ENCODE results near the gene SH2B3. TPM values are rescaled to one million over a fixed set of nuclear protein-coding genes. Genes with fewer than 3 reads are reported as not detected.
"Not testable (repeated sequence)": the region's sequence is repeated elsewhere in the genome, so short reads cannot be mapped to it uniquely, and the experiment has no call there.

The SH2B3 gene
- total RNA-seq, 4 donors from 2014 or later, result 24.9 to 49.4 (median 41.8) TPM

GRCh38 chr12:111396726-111397445 lies 8.8 kb upstream of the SH2B3 start:
- Histone ChIP-seq H3K27ac (replicated peaks in 1 of 4) (peak overlapping the region; percentile 40 to 57 (median 54)), H3K4me3 (peak overlapping the region; percentile 38 to 44 (median 42)), H3K4me1 (peaks cover 12 to 19% (median 17%) of the 10 kb centered on the region in 4 donors), H3K9me3 (no peaks in the 10 kb centered on the region), H3K27me3 (peaks cover 0 to 6% (median 0%) of the 10 kb centered on the region in 4 donors), H3K36me3 (no peaks in the 10 kb centered on the region)
- intact Hi-C loops (cut with DNase I), result loop anchor here (2.0 to 10.0 kb wide), 3 partner anchors 54 to 278 kb away; no protein-coding TSS in a partner anchor
- DNase-seq (ENCODE audit: extremely low spot score), result no peak
- TF ChIP-seq POLR2AphosphoS5 (IDR thresholded peaks at IDR 0.05), result peak; percentile 55 to 75
- TF ChIP-seq EP300 (IDR thresholded peaks at IDR 0.05), result no peak
- no peak for TF ChIP-seq POLR2A (IDR thresholded peaks at IDR 0.05; ENCODE audit: low read depth)
- peak; percentile 96 to 100 (median 99) for TF ChIP-seq CTCF (IDR thresholded peaks at IDR 0.05)
- 21% methylated on average over 13 of the region's 34 CpGs for WGBS

- TF ChIP-seq CTCF (IDR thresholded peaks at IDR 0.05) (no peak), POLR2AphosphoS5 (IDR thresholded peaks at IDR 0.05) (no peak), EP300 (IDR thresholded peaks at IDR 0.05) (no peak), POLR2A (IDR thresholded peaks at IDR 0.05; ENCODE audit: low read depth) (no peak)
- DNase-seq (ENCODE audit: extremely low spot score), result no peak
- Histone ChIP-seq H3K4me1 (peaks cover 24 to 29% (median 28%) of the 10 kb centered on the region in 4 donors), H3K27ac (replicated peaks in 1 of 4) (peak overlapping the region; percentile 6 to 52 (median 30)), H3K27me3 (no peaks in the 10 kb centered on the region), H3K9me3 (no peaks in the 10 kb centered on the region), H3K36me3 (no peaks in the 10 kb centered on the region), H3K4me3 (no peak overlapping the region)
- intact Hi-C loops (cut with DNase I), result loop anchor here (10.0 kb wide), 1 partner anchor 276 kb away; no protein-coding TSS in a partner anchor
- 71% methylated on average over 4 of the region's 4 CpGs for WGBS
These were observed 7.2 kb upstream of the SH2B3 start for GRCh38 chr12:111398530-111398929.

GRCh38 chr12:111399741-111400404 lies 5.8 kb upstream of the SH2B3 start:
- H3K27ac ChIP-seq (replicated peaks in 1 of 4), result peak overlapping the region in 1 of 4 donors; percentile 6
- intact Hi-C loops (cut with DNase I), result loop anchor here (10.0 kb wide), 1 partner anchor 275 kb away; no protein-coding TSS in a partner anchor
- 85% methylated on average over 9 of the region's 9 CpGs for WGBS

GRCh38 chr12:111401167-111401605 lies 4.5 kb upstream of the SH2B3 start:
- 91% methylated on average over 4 of the region's 6 CpGs for WGBS
- Histone ChIP-seq H3K27me3 (no peaks in the 10 kb centered on the region), H3K27ac (replicated peaks in 1 of 4) (no peak overlapping the region), H3K4me1 (peaks cover 37 to 52% (median 47%) of the 10 kb centered on the region in 4 donors), H3K4me3 (no peak overlapping the region), H3K9me3 (no peaks in the 10 kb centered on the region), H3K36me3 (no peaks in the 10 kb centered on the region)
- no peak for DNase-seq (ENCODE audit: extremely low spot score)
- TF ChIP-seq EP300 (IDR thresholded peaks at IDR 0.05) (no peak), CTCF (IDR thresholded peaks at IDR 0.05) (no peak), POLR2AphosphoS5 (IDR thresholded peaks at IDR 0.05) (no peak), POLR2A (IDR thresholded peaks at IDR 0.05; ENCODE audit: low read depth) (no peak)
- intact Hi-C loops (cut with DNase I), result no loop called here

More at GRCh38 chr12:111399741-111400404, 5.8 kb upstream of the SH2B3 start:
- not testable (repeated sequence) for H3K36me3 ChIP-seq, H3K9me3 ChIP-seq, H3K4me3 ChIP-seq, H3K27me3 ChIP-seq
- DNase-seq (ENCODE audit: extremely low spot score), result peak; percentile 81
- peaks cover 35 to 43% (median 41%) of the 10 kb centered on the region in 4 donors for H3K4me1 ChIP-seq

- intact Hi-C loops (cut with DNase I); H3K27me3 ChIP-seq; H3K9me3 ChIP-seq; DNase-seq (ENCODE audit: extremely low spot score); H3K36me3 ChIP-seq: not testable (repeated sequence)
- H3K4me3 ChIP-seq, result peak overlapping the region in 3 of 4 donors; percentile 24 to 30 (median 28)
- H3K27ac ChIP-seq (replicated peaks in 1 of 4), result peak overlapping the region; percentile 81 to 88 (median 84)
- 87% methylated on average over 9 of the region's 9 CpGs for WGBS
- peaks cover 34 to 54% (median 48%) of the 10 kb centered on the region in 4 donors for H3K4me1 ChIP-seq
These were observed 3.3 kb upstream of the SH2B3 start for GRCh38 chr12:111402490-111402824.

Data from esophagus muscularis mucosa (tissue), 4 donors.